OCI-LY7 (cell line): ENCODE results near the gene ARHGAP40. TPM values are rescaled to one million over a fixed set of nuclear protein-coding genes. Genes with fewer than 3 reads are reported as not detected.
A peak's percentile ranks its signal among the peaks of the same experiment; 100 is the strongest.

Experiments used
- Bru-seq: library from RNA; stranded (reverse); fragments of 400-500 nt; gene quantifications from one replicate; lab custom pipeline; 2021; lab: Mats Ljungman, UMichigan
- BruChase-seq, 2 experiments: library from RNA; stranded (reverse); fragments of 400-500 nt; gene quantifications; one replicate each; lab custom pipeline; 2021; lab: Mats Ljungman, UMichigan
- BruUV-seq: library from RNA; stranded (reverse); fragments of 400-500 nt; replicated peaks from 2 replicates; lab custom pipeline; 2021; lab: Mats Ljungman, UMichigan
- CTCF ChIA-PET: fragments of 300-600 bp; sonication (Branson Sonifier 250); formaldehyde crosslinking; loops from one replicate; lab custom pipeline; 2022; ENCODE audit warnings: antibody characterized with exemption; ENCODE audit not compliant: unreplicated experiment; lab: Charles Lee
- POLR2A ChIA-PET: fragments of 300-600 bp; sonication (Branson Sonifier 250); formaldehyde crosslinking; loops from one replicate; lab custom pipeline; 2022; ENCODE audit warnings: antibody characterized with exemption; lab: Charles Lee
- DNase-seq: peaks from one replicate; pipeline ENCODE4 v3.0.0-alpha.2; 2015; ENCODE audit warnings: low spot score
- H2AFZ ChIP-seq: fragments of 200-600 bp; sonication (generic), shearing (Covaris generic); 2 replicates; pipeline ENCODE4 v1.6.1; 2014; ENCODE audit warnings: mild to moderate bottlenecking, antibody characterized with exemption, low read length, moderate library complexity
- H3K27ac ChIP-seq: fragments of 200-600 bp; sonication (generic); 2 replicates; pipeline ENCODE4 v1.5.1; 2014; ENCODE audit warnings: mixed run types, low read depth, mild to moderate bottlenecking, moderate library complexity, low read length, inconsistent platforms; ENCODE audit not compliant: poor library complexity, severe bottlenecking
- H3K36me3 ChIP-seq: fragments of 200-600 bp; sonication (generic); 2 replicates; pipeline ENCODE4 v1.6.1; 2014; ENCODE audit warnings: mild to moderate bottlenecking, antibody characterized with exemption, low read length, moderate library complexity, mixed read lengths; ENCODE audit not compliant: insufficient read depth
- H3K4me1 ChIP-seq: fragments of 200-600 bp; sonication (generic); 2 replicates; pipeline ENCODE4 v1.5.1; 2014; ENCODE audit warnings: mild to moderate bottlenecking, low read length; ENCODE audit not compliant: insufficient read depth, poor library complexity, severe bottlenecking
- H3K4me2 ChIP-seq: fragments of 200-600 bp; sonication (generic); 2 replicates; pipeline ENCODE4 v1.6.1; 2014; ENCODE audit warnings: mild to moderate bottlenecking, low read length
- H3K4me3 ChIP-seq: fragments of 200-600 bp; sonication (generic); 2 replicates; pipeline ENCODE4 v1.5.1; 2014; ENCODE audit warnings: mild to moderate bottlenecking, low read depth, low read length; ENCODE audit not compliant: poor library complexity, severe bottlenecking
- H3K79me2 ChIP-seq: fragments of 200-600 bp; sonication (generic); 2 replicates; pipeline ENCODE4 v1.6.1; 2016; ENCODE audit warnings: low read depth, mild to moderate bottlenecking, low read length, moderate library complexity, mixed read lengths; ENCODE audit not compliant: insufficient read depth
- H3K9me2 ChIP-seq: fragments of 200-600 bp; sonication (generic); 2 replicates; pipeline ENCODE4 v1.6.1; 2016; ENCODE audit warnings: mild to moderate bottlenecking, low read length, mixed read lengths; ENCODE audit not compliant: insufficient read depth
- H3K9me3 ChIP-seq: fragments of 200-600 bp; sonication (generic); 2 replicates; pipeline ENCODE4 v1.6.1; 2014; ENCODE audit warnings: mild to moderate bottlenecking, mixed run types, low read length, mixed read lengths
- H4K20me1 ChIP-seq: fragments of 200-600 bp; sonication (generic); 2 replicates; pipeline ENCODE4 v1.6.1; 2014; ENCODE audit warnings: mild to moderate bottlenecking, antibody characterized with exemption, low read length, moderate library complexity, mixed read lengths; ENCODE audit not compliant: insufficient read depth
- EZH2phosphoT487 ChIP-seq: fragments of 200-600 bp; sonication (generic); IDR thresholded peaks from 2 replicates; pipeline ENCODE4 v1.6.1; 2018; ENCODE audit warnings: low read depth, borderline replicate concordance, mild to moderate bottlenecking, mixed run types, antibody characterized with exemption, low read length, moderate library complexity, mixed read lengths
- intact Hi-C: fragments of 100-400 bp; cut with micrococcal nuclease; formaldehyde crosslinking; loops from one replicate; pipeline ENCODE4 v1.10.0; 2022; ENCODE audit not compliant: unreplicated experiment
- long read RNA-seq: library from polyadenylated mRNA; stranded (forward); transcript quantifications from one replicate; pipeline ENCODE4 v2.0.0, GENCODE V29; 2022
- total RNA-seq, 2 experiments: library from RNA; depleted of rRNA in 1 of 2; stranded (reverse); fragments of >200 nt in 1 of 2; shearing (Covaris generic) in 1 of 2; gene quantifications; 2 replicates each; pipeline ENCODE4 v1.2.3, GENCODE V29; 2014 to 2022
- TF ChIP-seq, protein P1 (sequence below): fragments of 200-600 bp; sonication (generic); conservative IDR thresholded peaks from 2 replicates; pipeline ENCODE4 v1.5.1; 2014; ENCODE audit warnings: mild to moderate bottlenecking, antibody characterized with exemption, low read length, moderate library complexity, mixed read lengths

ARHGAP40 gene
- total RNA-seq (2014; rRNA removed; shearing (Covaris generic)) (not detected in 2 replicates), total RNA-seq (2022) (not detected in 2 replicates), Bru-seq, nascent RNA (not detected), BruChase-seq, experiment 1, labeled RNA remaining after a 6-hour chase (percentile 11 among the genes with signal in this experiment), BruChase-seq, experiment 2, labeled RNA remaining after a 2-hour chase (percentile 7 among the genes with signal in this experiment)
- long read RNA-seq, result 0 reads

DNA sequence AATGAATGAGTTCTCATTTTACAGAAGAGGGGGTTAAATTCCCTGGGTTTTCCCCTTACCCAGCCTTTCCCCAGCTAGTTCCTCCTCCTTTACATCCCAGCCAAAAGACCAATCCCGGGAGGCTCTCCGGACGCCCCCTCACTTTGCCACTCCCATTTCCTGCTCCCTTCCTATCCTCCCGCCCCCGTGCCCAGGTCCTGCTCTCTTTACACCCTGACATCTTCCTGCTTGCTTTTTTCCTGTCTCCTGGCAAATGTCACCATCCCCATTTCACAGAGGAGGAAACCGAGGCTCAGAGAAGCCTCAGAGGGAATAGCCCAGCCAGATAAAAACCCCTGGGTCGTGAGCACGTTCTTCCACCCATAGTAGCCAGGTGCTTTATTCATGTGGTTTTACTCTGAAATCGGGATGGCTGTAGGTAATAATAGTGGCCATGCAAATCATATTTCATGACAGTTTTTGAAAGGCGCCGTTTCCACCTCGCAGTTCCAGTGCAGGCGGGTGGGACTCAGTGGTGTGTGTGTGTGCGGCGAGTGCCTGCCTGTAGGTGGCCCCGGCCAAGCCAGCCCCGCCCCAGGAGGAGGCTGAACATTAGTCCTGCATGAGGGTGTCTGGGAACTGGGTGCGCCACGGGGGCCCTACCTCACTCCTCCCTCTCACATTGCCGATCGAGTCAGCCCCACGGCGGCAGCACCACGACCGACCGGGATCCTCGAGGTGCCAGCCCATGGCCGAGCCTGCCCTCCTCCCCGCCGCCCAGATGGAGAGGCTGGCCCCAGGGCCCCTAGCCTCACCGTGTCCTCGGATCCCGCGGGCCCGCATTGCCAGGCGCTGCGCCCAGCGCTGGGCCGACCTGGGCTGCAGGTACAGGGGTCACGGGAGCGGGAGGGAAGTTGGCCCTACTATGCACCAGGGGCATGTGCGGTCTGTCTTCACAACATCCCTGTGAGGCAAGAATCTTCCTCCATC is at the start of gene ARHGAP40:
TSS of gene ARHGAP40 (plus strand) at position 594 of the 969 bp plus-strand sequence.
- intact Hi-C loops, result no loop called here
- Histone ChIP-seq H3K4me2 (no peak within 1 kb of the TSS), H4K20me1 (no peaks in the 10 kb centered on the region), H3K4me3 (no peak within 1 kb of the TSS), H3K36me3 (no peaks in the 10 kb centered on the region), H3K4me1 (no peaks in the 10 kb centered on the region), H3K9me3 (no peaks in the 10 kb centered on the region), H3K27ac (no peak within 1 kb of the TSS), H3K79me2 (no peaks in the 10 kb centered on the region), H2AFZ (no peak within 1 kb of the TSS), H3K9me2 (no peaks in the 10 kb centered on the region)
- ChIA-PET CTCF (no interaction called here), POLR2A (interaction anchor here (0.7 kb wide), 1 partner anchor 19 kb away, joined by 4 read pairs; no protein-coding TSS in a partner anchor)
- no TSS peak for BruUV-seq
- no peak for DNase-seq
- TF ChIP-seq, protein P1, sequence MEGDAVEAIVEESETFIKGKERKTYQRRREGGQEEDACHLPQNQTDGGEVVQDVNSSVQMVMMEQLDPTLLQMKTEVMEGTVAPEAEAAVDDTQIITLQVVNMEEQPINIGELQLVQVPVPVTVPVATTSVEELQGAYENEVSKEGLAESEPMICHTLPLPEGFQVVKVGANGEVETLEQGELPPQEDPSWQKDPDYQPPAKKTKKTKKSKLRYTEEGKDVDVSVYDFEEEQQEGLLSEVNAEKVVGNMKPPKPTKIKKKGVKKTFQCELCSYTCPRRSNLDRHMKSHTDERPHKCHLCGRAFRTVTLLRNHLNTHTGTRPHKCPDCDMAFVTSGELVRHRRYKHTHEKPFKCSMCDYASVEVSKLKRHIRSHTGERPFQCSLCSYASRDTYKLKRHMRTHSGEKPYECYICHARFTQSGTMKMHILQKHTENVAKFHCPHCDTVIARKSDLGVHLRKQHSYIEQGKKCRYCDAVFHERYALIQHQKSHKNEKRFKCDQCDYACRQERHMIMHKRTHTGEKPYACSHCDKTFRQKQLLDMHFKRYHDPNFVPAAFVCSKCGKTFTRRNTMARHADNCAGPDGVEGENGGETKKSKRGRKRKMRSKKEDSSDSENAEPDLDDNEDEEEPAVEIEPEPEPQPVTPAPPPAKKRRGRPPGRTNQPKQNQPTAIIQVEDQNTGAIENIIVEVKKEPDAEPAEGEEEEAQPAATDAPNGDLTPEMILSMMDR, result no peak

DNA sequence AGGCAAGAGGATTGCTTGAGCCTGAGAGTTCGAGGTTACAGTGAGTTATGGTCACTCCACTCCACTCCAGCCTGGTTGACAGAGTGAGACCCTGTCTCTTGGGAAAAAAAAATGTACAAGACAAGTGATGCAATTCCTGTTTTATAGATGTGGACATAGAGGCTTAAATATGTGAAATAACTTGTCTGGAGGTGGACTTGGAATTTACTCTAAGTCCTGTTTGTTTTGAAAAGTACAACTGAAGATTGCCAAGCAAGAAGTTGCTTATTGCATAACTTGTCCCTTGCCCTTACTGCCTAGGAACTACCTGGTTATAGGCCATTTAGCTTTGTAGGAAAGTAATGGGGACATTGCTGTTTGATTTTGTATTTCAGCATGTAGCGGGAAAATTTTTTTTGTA is 46.6 kb upstream of the ARHGAP40 start:
- H4K20me1 ChIP-seq, result no peaks in the 10 kb centered on the region
- no peaks in the 10 kb centered on the region for H3K9me2 ChIP-seq
- H3K36me3 ChIP-seq, result peaks cover 95% of the 10 kb centered on the region
- no peaks in the 10 kb centered on the region for H3K4me1 ChIP-seq
- no peaks in the 10 kb centered on the region for H3K79me2 ChIP-seq
- H3K27ac ChIP-seq, result no peak overlapping the region
- intact Hi-C loops, result no loop called here
- ChIA-PET CTCF (no interaction called here), POLR2A (no interaction called here)
- no TSS peak for BruUV-seq
- no peak for DNase-seq
- TF ChIP-seq, protein P1, result no peak
- TF ChIP-seq EZH2phosphoT487, result no peak
- no peak overlapping the region for H2AFZ ChIP-seq
- no peak overlapping the region for H3K4me3 ChIP-seq
- no peaks in the 10 kb centered on the region for H3K9me3 ChIP-seq
- no peak overlapping the region for H3K4me2 ChIP-seq
